NCI-H146 treated with DMSO at 0.1 percent for 48 hours (cell line): ENCODE data around the gene ATP13A3.

Experiments
- DNase-seq: peaks from one replicate; lab custom pipeline; 2025; ENCODE audit not compliant: unreplicated experiment; lab: John Stamatoyannopoulos, UW

Gene ATP13A3

GRCh38 chr3:194446172-194446571 lies 40.6 kb downstream of the ATP13A3 start:
- DNase-seq, result no peak

GRCh38 chr3:194443901-194444300 lies 42.9 kb downstream of the ATP13A3 start:
- no peak for DNase-seq

- DNase-seq, result no peak
Observed at GRCh38 chr3:194440756-194441155, 46.0 kb downstream of the ATP13A3 start.

GRCh38 chr3:194439881-194440550 lies 46.8 kb downstream of the ATP13A3 start:
- DNase-seq, result peak; percentile 88

GRCh38 chr3:194434503-194434902 lies 52.3 kb downstream of the ATP13A3 start:
- DNase-seq, result no peak

- DNase-seq, result no peak
Observed at GRCh38 chr3:194431554-194431953, 55.2 kb downstream of the ATP13A3 start.

GRCh38 chr3:194425399-194425798 lies 61.4 kb downstream of the ATP13A3 start:
- no peak for DNase-seq

GRCh38 chr3:194424953-194425352 lies 61.8 kb downstream of the ATP13A3 start:
- DNase-seq, result no peak

- DNase-seq, result no peak
Observed at GRCh38 chr3:194424373-194424772, 62.4 kb downstream of the ATP13A3 start.

GRCh38 chr3:194423317-194423716 lies 63.5 kb downstream of the ATP13A3 start:
- DNase-seq, result no peak

GRCh38 chr3:194422188-194422587 lies 64.6 kb downstream of the ATP13A3 start:
- DNase-seq, result no peak

GRCh38 chr3:194418671-194419070 lies 68.1 kb downstream of the ATP13A3 start:
- no peak for DNase-seq

- no peak for DNase-seq
Observed at GRCh38 chr3:194407423-194407822, 79.4 kb downstream of the ATP13A3 start.

- no peak for DNase-seq
Observed at GRCh38 chr3:194405766-194406165, 81.0 kb downstream of the ATP13A3 start.

GRCh38 chr3:194404365-194405140 lies 82.2 kb downstream of the ATP13A3 start:
- DNase-seq, result peak; percentile 75

GRCh38 chr3:194401868-194402329 lies 84.9 kb downstream of the ATP13A3 start:
- DNase-seq, result no peak

- no peak for DNase-seq
Observed at GRCh38 chr3:194401346-194401745, 85.5 kb downstream of the ATP13A3 start.

GRCh38 chr3:194399874-194400411 lies 86.9 kb downstream of the ATP13A3 start:
- no peak for DNase-seq

GRCh38 chr3:194399166-194399565 lies 87.6 kb downstream of the ATP13A3 start, which contains the start of gene GP5:
TSS of gene GP5 (minus strand) at chr3:194399266. CDS start at chr3:194398282, 984 bp downstream.
- DNase-seq, result no peak

- no peak for DNase-seq
Observed at GRCh38 chr3:194397757-194398312, 89.0 kb downstream of the ATP13A3 start.

GRCh38 chr3:194396859-194397756 lies 89.7 kb downstream of the ATP13A3 start:
- DNase-seq, result no peak
